Smooth muscle cell (in vitro differentiated cells): Measurements from ENCODE around the gene TRIM74. TPM values are rescaled to one million over a fixed set of nuclear protein-coding genes. Genes with fewer than 3 reads are reported as not detected.
"Not testable (repeated sequence)": the region's sequence is repeated elsewhere in the genome, so short reads cannot be mapped to it uniquely, and the experiment has no call there.

Experiments
- DNase-seq: peaks from one replicate; lab custom pipeline; 2025; ENCODE audit not compliant: unreplicated experiment; lab: John Stamatoyannopoulos, UW
- H2AFZ ChIP-seq: fragments of 200-600 bp; sonication (generic); 2 replicates; pipeline ENCODE4 v1.6.0; 2016; ENCODE audit warnings: antibody characterized with exemption, low read depth, mild to moderate bottlenecking
- H3F3A ChIP-seq: fragments of 200-600 bp; sonication (generic); 2 replicates; pipeline ENCODE4 v1.6.0; 2017; ENCODE audit warnings: antibody characterized with exemption, low read depth
- H3K27ac ChIP-seq: fragments of 200-600 bp; sonication (generic); 2 replicates; pipeline ENCODE4 v1.5.1; 2016; ENCODE audit warnings: low read depth, mild to moderate bottlenecking
- H3K27me3 ChIP-seq: fragments of 200-600 bp; sonication (generic); 2 replicates; pipeline ENCODE4 v1.6.1; 2016; ENCODE audit warnings: low read depth, mild to moderate bottlenecking
- H3K36me3 ChIP-seq: fragments of 200-600 bp; sonication (generic); 2 replicates; pipeline ENCODE4 v1.5.1; 2016; ENCODE audit warnings: low read depth
- H3K4me1 ChIP-seq: fragments of 200-600 bp; sonication (generic); 2 replicates; pipeline ENCODE4 v1.5.1; 2016; ENCODE audit warnings: low read depth
- H3K4me2 ChIP-seq: fragments of 200-600 bp; sonication (generic); 2 replicates; pipeline ENCODE4 v1.6.0; 2016; ENCODE audit warnings: mild to moderate bottlenecking
- H3K4me3 ChIP-seq: fragments of 200-600 bp; sonication (generic); 2 replicates; pipeline ENCODE4 v1.5.1; 2016; ENCODE audit warnings: mild to moderate bottlenecking
- H3K79me2 ChIP-seq: fragments of 200-600 bp; sonication (generic); 2 replicates; pipeline ENCODE4 v1.6.0; 2016; ENCODE audit warnings: low read depth, mild to moderate bottlenecking
- H3K9ac ChIP-seq: fragments of 200-600 bp; sonication (generic); 2 replicates; pipeline ENCODE4 v1.6.0; 2016; ENCODE audit warnings: low read depth
- H3K9me3 ChIP-seq: fragments of 200-600 bp; sonication (generic); replicated peaks from 2 replicates; pipeline ENCODE4 v1.5.1; 2016; ENCODE audit warnings: low read depth
- H4K20me1 ChIP-seq: fragments of 200-600 bp; sonication (generic); 2 replicates; pipeline ENCODE4 v1.6.0; 2016; ENCODE audit warnings: low read depth
- CTCF ChIP-seq: fragments of 200-600 bp; sonication (generic); IDR thresholded peaks from 2 replicates; pipeline ENCODE4 v1.5.1; 2017; ENCODE audit warnings: borderline replicate concordance, mild to moderate bottlenecking, antibody characterized with exemption; ENCODE audit not compliant: insufficient read depth, poor library complexity, severe bottlenecking
- WGBS: methylation state at CpG from one replicate; pipeline ENCODE4 v1.1.7; 2016; ENCODE audit warnings: low lambda C conversion rate; 5-methylcytosine and 5-hydroxymethylcytosine counted together
- polyA plus RNA-seq: library from polyadenylated mRNA; unstranded; fragments of >200 nt; fragmentation: Nextera tagmentation; extraction: Ambion mirVana; gene quantifications from 2 replicates; pipeline ENCODE4 v1.2.1, GENCODE V29; 2016
- total RNA-seq: library from RNA; depleted of rRNA; stranded (reverse); fragments of >200 nt; gene quantifications from 2 replicates; pipeline ENCODE4 v1.2.3, GENCODE V29; 2014

The TRIM74 gene
- total and polyA plus RNA-seq, 2 experiments from 2014 or later = 0.46 TPM; not detected in 1

GRCh38 chr7:72924386-72924732 is 44.9 kb downstream of the TRIM74 start:
- no peak for DNase-seq

DNA sequence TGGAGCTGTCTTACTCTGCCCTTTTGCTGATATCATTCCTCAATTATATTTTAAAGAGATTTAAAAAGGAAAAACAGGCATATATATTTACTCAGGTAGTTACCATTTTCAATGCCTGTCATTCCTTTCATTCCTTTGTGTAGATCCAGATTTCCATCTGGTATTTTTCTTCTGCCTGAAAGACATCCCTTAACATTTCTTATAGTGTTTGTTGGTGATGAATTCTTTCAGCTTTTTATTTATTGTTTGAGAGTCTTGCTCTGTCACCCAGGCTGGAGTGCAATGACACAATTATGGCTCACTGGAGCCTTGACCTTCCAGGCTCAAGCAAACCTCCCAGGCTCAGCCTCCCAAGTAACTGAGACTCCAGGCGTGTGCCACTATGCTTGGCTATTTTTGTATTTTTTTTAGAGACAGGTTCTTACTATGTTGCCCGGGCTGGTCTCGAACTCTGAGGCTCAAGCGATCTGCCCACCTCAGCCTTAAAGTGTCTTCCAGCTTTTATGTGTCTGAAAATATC is 50.0 kb downstream of the TRIM74 start:
- Histone ChIP-seq H3K9me3 (no peaks in the 10 kb centered on the region), H3K27me3 (no peaks in the 10 kb centered on the region), H3K27ac (no peak overlapping the region), H3K4me3 (no peak overlapping the region), H3K4me1 (peaks cover 6% of the 10 kb centered on the region), H2AFZ (no peak overlapping the region), H3F3A (no peaks in the 10 kb centered on the region), H3K9ac (no peak overlapping the region), H4K20me1 (peaks cover 43% of the 10 kb centered on the region), H3K79me2 (peaks cover 69% of the 10 kb centered on the region), H3K36me3 (no peaks in the 10 kb centered on the region), H3K4me2 (no peak overlapping the region)
- no peak for TF ChIP-seq CTCF
- no peak for DNase-seq
- WGBS = 95% methylated on average over 4 of the region's 4 CpGs

More at GRCh38 chr7:72924386-72924732, 44.9 kb downstream of the TRIM74 start:
- WGBS = 2% methylated on average over 5 of the region's 5 CpGs
- peak overlapping the region; percentile 96 for H3K9ac ChIP-seq
- no peak for TF ChIP-seq CTCF
- H3K79me2 ChIP-seq = peaks cover 64% of the 10 kb centered on the region
- peak overlapping the region; percentile 77 for H3K4me3 ChIP-seq
- peaks cover 5% of the 10 kb centered on the region for H3K36me3 ChIP-seq
- H2AFZ ChIP-seq = peak overlapping the region; percentile 88
- H3K27me3 ChIP-seq = no peaks in the 10 kb centered on the region
- peak overlapping the region; percentile 95 for H3K27ac ChIP-seq
- no peaks in the 10 kb centered on the region for H3K9me3 ChIP-seq
- H3F3A ChIP-seq = no peaks in the 10 kb centered on the region
- peak overlapping the region; percentile 97 for H3K4me2 ChIP-seq
- H3K4me1 ChIP-seq = peaks cover 11% of the 10 kb centered on the region
- H4K20me1 ChIP-seq = peaks cover 12% of the 10 kb centered on the region

DNA sequence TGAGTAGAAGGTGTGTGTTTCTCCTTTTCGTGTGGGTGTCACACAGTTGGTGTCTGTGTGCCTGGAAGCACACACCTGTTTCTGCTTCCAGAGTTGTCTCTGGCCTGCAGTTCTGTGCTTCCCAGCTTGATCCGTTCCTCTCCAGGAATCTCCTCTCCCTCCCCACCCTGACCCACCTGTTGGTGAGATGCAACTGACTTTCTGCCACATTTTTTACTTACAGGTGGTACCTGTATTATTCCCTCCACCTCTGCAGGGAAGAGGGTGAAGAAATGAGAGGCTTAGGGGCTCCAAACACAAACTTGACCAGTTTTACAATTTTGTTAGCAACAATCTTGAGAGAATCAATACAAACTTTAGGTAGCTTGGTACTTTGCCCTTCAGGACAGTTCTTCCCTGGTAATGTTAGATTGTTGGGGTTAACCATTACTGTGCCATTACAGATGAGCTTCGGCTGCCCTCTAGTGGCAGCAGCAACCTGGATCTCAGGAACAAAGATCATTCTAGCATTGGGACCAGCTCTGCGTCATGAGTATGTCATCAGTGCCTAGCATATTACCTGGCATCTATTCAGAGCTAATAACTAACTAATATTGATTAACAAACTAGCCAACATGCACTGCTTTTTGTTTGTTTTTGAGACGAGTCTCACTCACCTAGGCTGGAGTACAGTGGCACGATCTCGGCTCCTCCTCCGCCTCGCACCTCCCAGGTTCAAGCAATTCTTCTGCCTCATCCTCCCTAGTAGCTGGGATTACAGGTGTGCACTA is 54.3 kb downstream of the TRIM74 start:
- not testable (repeated sequence) for H3K9ac ChIP-seq, H3K4me2 ChIP-seq, H3K36me3 ChIP-seq, DNase-seq, H3K4me1 ChIP-seq, H3K9me3 ChIP-seq, H3K27ac ChIP-seq, H3F3A ChIP-seq, H3K4me3 ChIP-seq, H2AFZ ChIP-seq, H3K27me3 ChIP-seq
- 73% methylated on average over 9 of the region's 9 CpGs for WGBS
- Histone ChIP-seq H4K20me1 (peaks cover 47% of the 10 kb centered on the region), H3K79me2 (peaks cover 41% of the 10 kb centered on the region)
- TF ChIP-seq CTCF = peak; percentile 63

- not testable (repeated sequence) for H3K4me3 ChIP-seq, H3K27me3 ChIP-seq, H3K27ac ChIP-seq, H3F3A ChIP-seq, H3K9ac ChIP-seq, H3K9me3 ChIP-seq, H3K4me2 ChIP-seq, H3K4me1 ChIP-seq, DNase-seq, H2AFZ ChIP-seq, H3K36me3 ChIP-seq
- Histone ChIP-seq H3K79me2 (peaks cover 39% of the 10 kb centered on the region), H4K20me1 (peaks cover 49% of the 10 kb centered on the region)
- WGBS = 96% methylated on average over 10 of the region's 10 CpGs
Observed at GRCh38 chr7:72913750-72914149, 55.5 kb downstream of the TRIM74 start.

GRCh38 chr7:72911395-72911794 is 57.9 kb downstream of the TRIM74 start:
- not testable (repeated sequence) for H3K9ac ChIP-seq, H3K9me3 ChIP-seq, H3K36me3 ChIP-seq, H3K4me1 ChIP-seq, H3K4me3 ChIP-seq, H3F3A ChIP-seq, H3K4me2 ChIP-seq, H3K27me3 ChIP-seq, H2AFZ ChIP-seq, DNase-seq, H3K27ac ChIP-seq
- peaks cover 58% of the 10 kb centered on the region for H4K20me1 ChIP-seq
- peaks cover 46% of the 10 kb centered on the region for H3K79me2 ChIP-seq
- WGBS = 98% methylated on average over 9 of the region's 12 CpGs
